ENCODE data around the gene CRYL1. TPM values are rescaled to one million over a fixed set of nuclear protein-coding genes. Genes with fewer than 3 reads are reported as not detected.

CRYL1 gene
- total RNA-seq, 1 donor from 2014 or later = 35.4 TPM

DNA sequence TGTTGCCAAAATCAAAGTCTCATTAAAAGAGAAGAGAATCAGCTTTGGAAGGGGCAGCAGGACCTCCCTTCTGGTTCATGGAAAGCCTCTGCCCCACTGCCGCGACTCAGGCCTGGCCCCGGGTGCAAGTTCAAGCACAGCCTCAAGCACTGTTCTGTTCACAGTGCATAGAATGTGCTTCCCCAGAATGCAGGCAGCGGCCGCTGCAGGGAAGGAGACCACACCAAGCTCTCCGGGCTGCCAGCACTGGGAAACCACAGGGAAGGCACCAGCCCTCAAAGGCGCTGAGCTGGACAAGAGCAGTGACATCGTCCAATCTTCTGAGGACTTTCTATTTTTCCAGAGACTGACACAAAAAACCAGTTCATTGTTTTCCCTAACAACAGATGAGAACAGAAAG is 55.5 kb downstream of the CRYL1 start:
- no peak for TF ChIP-seq POLR2A (IDR thresholded peaks at IDR 0.05)
- TF ChIP-seq, protein P1, sequence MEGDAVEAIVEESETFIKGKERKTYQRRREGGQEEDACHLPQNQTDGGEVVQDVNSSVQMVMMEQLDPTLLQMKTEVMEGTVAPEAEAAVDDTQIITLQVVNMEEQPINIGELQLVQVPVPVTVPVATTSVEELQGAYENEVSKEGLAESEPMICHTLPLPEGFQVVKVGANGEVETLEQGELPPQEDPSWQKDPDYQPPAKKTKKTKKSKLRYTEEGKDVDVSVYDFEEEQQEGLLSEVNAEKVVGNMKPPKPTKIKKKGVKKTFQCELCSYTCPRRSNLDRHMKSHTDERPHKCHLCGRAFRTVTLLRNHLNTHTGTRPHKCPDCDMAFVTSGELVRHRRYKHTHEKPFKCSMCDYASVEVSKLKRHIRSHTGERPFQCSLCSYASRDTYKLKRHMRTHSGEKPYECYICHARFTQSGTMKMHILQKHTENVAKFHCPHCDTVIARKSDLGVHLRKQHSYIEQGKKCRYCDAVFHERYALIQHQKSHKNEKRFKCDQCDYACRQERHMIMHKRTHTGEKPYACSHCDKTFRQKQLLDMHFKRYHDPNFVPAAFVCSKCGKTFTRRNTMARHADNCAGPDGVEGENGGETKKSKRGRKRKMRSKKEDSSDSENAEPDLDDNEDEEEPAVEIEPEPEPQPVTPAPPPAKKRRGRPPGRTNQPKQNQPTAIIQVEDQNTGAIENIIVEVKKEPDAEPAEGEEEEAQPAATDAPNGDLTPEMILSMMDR (IDR thresholded peaks at IDR 0.05) = no peak
- TF ChIP-seq POLR2AphosphoS5 (IDR thresholded peaks at IDR 0.05; ENCODE audit: insufficient read depth in 1 of 2, low read depth in 1 of 2) = no peak
- intact Hi-C loops (cut with DNase I) = no loop called here
- no peaks in the 10 kb centered on the region for H3K9me3 ChIP-seq

DNA sequence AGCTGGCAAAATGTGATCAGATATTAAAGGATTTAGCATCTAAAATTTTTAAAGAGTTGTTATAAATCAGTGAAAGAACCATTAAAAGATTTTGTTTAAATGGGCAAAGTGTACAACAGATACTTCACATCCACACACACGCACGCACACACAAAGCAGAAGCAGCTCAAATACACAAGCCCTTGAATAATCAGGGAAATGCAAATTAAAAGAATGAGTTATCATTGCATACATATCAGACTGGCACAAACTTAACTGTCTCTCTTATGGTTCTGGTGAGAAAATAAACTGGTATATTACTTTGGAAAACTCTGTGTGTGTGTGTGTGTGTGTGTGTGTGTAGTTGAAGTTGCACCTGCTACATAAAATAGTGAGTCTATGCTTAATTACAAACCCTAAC is 59.3 kb downstream of the CRYL1 start:
- TF ChIP-seq POLR2A (IDR thresholded peaks at IDR 0.05) = no peak
- no peak for TF ChIP-seq POLR2AphosphoS5 (IDR thresholded peaks at IDR 0.05; ENCODE audit: insufficient read depth in 1 of 2, low read depth in 1 of 2)
- TF ChIP-seq, protein P1 (IDR thresholded peaks at IDR 0.05) = no peak
- Histone ChIP-seq H3K9me3 (no peaks in the 10 kb centered on the region), H3K4me1 (peaks cover 19% of the 10 kb centered on the region), H3K4me3 (no peak overlapping the region), H3K36me3 (no peaks in the 10 kb centered on the region), H3K27me3 (no peaks in the 10 kb centered on the region), H3K27ac (no peak overlapping the region)
- intact Hi-C loops (cut with DNase I) = no loop called here
- DNase-seq (ENCODE audit: extremely low spot score in 2 of 2) = no peak

More for the DNA sequence above, 55.5 kb downstream of the CRYL1 start:
- no peaks in the 10 kb centered on the region for H3K27me3 ChIP-seq
- no peaks in the 10 kb centered on the region for H3K36me3 ChIP-seq
- H3K4me3 ChIP-seq = no peak overlapping the region
- H3K4me1 ChIP-seq = peaks cover 13% of the 10 kb centered on the region
- no peak overlapping the region for H3K27ac ChIP-seq
- DNase-seq (ENCODE audit: extremely low spot score in 2 of 2) = peak in 1 of 2 donors; percentile 32

DNA sequence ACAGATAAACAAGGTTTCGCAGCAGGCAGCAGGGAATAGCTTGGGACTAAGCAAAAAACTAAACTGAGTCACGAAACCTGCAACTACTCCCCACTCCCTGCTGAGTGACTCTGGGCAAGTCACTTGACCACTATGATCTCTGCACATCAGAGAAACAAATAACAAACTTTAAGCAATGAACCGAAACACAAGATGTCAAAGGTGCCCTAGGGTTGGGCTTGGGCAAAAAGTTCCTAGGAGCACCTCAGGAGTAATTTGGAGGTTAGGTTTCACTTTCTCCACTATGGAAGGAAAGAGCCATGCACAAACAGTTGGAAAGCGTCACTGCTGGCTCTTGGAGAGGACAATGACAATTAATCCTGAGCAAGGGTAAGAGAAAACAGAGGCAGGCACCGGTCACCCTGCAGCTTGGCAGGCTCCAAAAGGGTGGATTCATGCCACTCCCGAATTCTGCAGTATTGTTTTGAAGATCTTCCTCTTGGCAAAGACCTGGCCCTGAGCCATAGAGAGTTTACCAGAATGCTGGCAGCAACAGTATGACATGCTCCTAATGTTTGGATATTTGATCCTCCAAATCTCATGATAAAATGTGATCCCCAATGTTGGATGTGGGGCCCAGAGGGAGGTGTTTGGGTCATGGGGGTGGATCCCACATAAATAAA is 60.3 kb downstream of the CRYL1 start:
- TF ChIP-seq, protein P1 (IDR thresholded peaks at IDR 0.05) = no peak
- TF ChIP-seq POLR2A (IDR thresholded peaks at IDR 0.05) = no peak
- TF ChIP-seq POLR2AphosphoS5 (IDR thresholded peaks at IDR 0.05; ENCODE audit: insufficient read depth in 1 of 2, low read depth in 1 of 2) = peak in 1 of 2 donors; percentile 47
- Histone ChIP-seq H3K4me1 (peaks cover 19% of the 10 kb centered on the region), H3K27me3 (no peaks in the 10 kb centered on the region), H3K27ac (no peak overlapping the region), H3K36me3 (no peaks in the 10 kb centered on the region), H3K9me3 (no peaks in the 10 kb centered on the region), H3K4me3 (no peak overlapping the region)
- intact Hi-C loops (cut with DNase I) = no loop called here
- DNase-seq (ENCODE audit: extremely low spot score in 2 of 2) = peak in 1 of 2 donors; percentile 58

DNA sequence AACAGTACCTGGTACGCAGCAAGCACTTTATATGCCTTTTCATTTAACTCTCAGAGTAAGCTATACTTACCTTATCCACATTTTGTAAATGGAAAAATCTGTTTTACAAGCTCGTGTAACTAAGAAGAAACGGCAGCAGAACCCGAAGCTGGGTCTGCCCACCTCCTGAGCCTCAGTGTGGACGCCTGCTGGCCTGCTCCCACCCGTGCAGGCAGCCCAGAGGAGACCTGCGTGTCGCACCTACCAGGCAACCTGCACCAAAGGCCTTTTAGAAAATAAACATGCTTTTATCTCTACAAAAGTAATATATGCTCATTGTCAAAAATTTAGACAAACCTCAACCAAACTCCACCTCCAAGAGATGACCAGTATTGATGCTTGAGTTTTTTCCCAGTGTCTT is 62.7 kb downstream of the CRYL1 start:
- no peaks in the 10 kb centered on the region for H3K9me3 ChIP-seq
- no peaks in the 10 kb centered on the region for H3K27me3 ChIP-seq
- no peak for TF ChIP-seq POLR2AphosphoS5 (IDR thresholded peaks at IDR 0.05; ENCODE audit: insufficient read depth in 1 of 2, low read depth in 1 of 2)
- TF ChIP-seq, protein P1 (IDR thresholded peaks at IDR 0.05) = no peak
- TF ChIP-seq POLR2A (IDR thresholded peaks at IDR 0.05) = no peak
- intact Hi-C loops (cut with DNase I) = no loop called here
- no peak overlapping the region for H3K4me3 ChIP-seq
- H3K27ac ChIP-seq = no peak overlapping the region
- no peaks in the 10 kb centered on the region for H3K36me3 ChIP-seq
- peaks cover 19% of the 10 kb centered on the region for H3K4me1 ChIP-seq
- peak in 1 of 2 donors; percentile 10 for DNase-seq (ENCODE audit: extremely low spot score in 2 of 2)

DNA sequence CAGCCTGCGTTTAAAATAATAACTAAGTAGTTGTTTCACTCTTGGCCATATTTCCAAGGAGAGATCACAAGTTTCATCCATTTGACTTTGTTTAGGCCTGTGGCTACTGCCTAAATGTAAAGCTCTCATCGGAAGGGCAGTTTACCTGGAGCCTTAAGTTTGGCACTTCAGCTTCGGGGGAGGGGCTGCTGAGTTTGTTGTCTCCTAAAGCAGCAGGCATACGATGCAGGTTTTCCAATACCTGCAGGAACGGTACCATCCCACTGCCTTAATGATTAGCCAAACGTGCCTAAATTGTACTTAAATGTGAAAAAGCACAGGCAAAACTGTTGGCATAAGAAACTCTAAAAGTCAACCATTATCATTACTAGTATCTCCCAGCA is 63.1 kb downstream of the CRYL1 start:
- no peak overlapping the region for H3K27ac ChIP-seq
- peak in 1 of 2 donors; percentile 10 for DNase-seq (ENCODE audit: extremely low spot score in 2 of 2)
- TF ChIP-seq, protein P1 (IDR thresholded peaks at IDR 0.05) = no peak
- TF ChIP-seq POLR2A (IDR thresholded peaks at IDR 0.05) (no peak), POLR2AphosphoS5 (IDR thresholded peaks at IDR 0.05; ENCODE audit: insufficient read depth in 1 of 2, low read depth in 1 of 2) (no peak)
- peaks cover 19% of the 10 kb centered on the region for H3K4me1 ChIP-seq
- H3K36me3 ChIP-seq = no peaks in the 10 kb centered on the region
- H3K4me3 ChIP-seq = no peak overlapping the region
- intact Hi-C loops (cut with DNase I) = no loop called here
- H3K27me3 ChIP-seq = no peaks in the 10 kb centered on the region
- no peaks in the 10 kb centered on the region for H3K9me3 ChIP-seq

Data from vagina (tissue), 2 donors.